ENCODE results near the gene KRT36. TPM values are rescaled to one million over a fixed set of nuclear protein-coding genes. Genes with fewer than 3 reads are reported as not detected.

The KRT36 gene
- total and polyA plus RNA-seq, 8 donors: not detected

GRCh38 chr17:41528959-41529353 is 39.2 kb upstream of the KRT36 start:
- TF ChIP-seq POLR2AphosphoS5 (IDR thresholded peaks at IDR 0.05) (peak in 1 of 3 donors; percentile 25), CTCF (IDR thresholded peaks at IDR 0.05) (no peak)
- peaks cover 0 to 60% (median 34%) of the 10 kb centered on the region in 3 donors for H3K27me3 ChIP-seq
- intact Hi-C loops (cut with DNase I; ENCODE audit: low total_unique reads): no loop called here
- peaks cover 8 to 61% (median 41%) of the 10 kb centered on the region in 4 donors for H3K4me1 ChIP-seq
- H3K4me3 ChIP-seq: peak overlapping the region in 1 of 4 donors; percentile 63
- H3K27ac ChIP-seq: peak overlapping the region; percentile 74 to 89 (median 85)
- no peaks in the 10 kb centered on the region for H3K9me3 ChIP-seq
- WGBS, 5 donors: 37 to 55% (median 42%) methylated on average over 9 to 10 of the region's 10 CpGs
- DNase-seq: peak; percentile 59 to 75
- peaks cover 0 to 15% (median 12%) of the 10 kb centered on the region in 4 donors for H3K36me3 ChIP-seq

GRCh38 chr17:41527063-41528023 is 37.6 kb upstream of the KRT36 start:
- 5 to 12% (median 7%) methylated on average over 47 to 62 of the region's 62 CpGs for WGBS, 5 donors
- Histone ChIP-seq H3K36me3 (peaks cover 0 to 20% (median 16%) of the 10 kb centered on the region in 4 donors), H3K4me3 (peak overlapping the region; percentile 51 to 63 (median 55)), H3K27me3 (peaks cover 0 to 53% (median 34%) of the 10 kb centered on the region in 3 donors), H3K4me1 (peaks cover 12 to 77% (median 51%) of the 10 kb centered on the region in 4 donors), H3K9me3 (no peaks in the 10 kb centered on the region), H3K27ac (peak overlapping the region; percentile 80 to 89 (median 85))
- peak in 1 of 3 donors; percentile 8 for TF ChIP-seq POLR2AphosphoS5 (IDR thresholded peaks at IDR 0.05)
- TF ChIP-seq EP300 (IDR thresholded peaks at IDR 0.05): no peak
- peak; percentile 44 to 78 for DNase-seq
- intact Hi-C loops (cut with DNase I; ENCODE audit: low total_unique reads): no loop called here

DNA sequence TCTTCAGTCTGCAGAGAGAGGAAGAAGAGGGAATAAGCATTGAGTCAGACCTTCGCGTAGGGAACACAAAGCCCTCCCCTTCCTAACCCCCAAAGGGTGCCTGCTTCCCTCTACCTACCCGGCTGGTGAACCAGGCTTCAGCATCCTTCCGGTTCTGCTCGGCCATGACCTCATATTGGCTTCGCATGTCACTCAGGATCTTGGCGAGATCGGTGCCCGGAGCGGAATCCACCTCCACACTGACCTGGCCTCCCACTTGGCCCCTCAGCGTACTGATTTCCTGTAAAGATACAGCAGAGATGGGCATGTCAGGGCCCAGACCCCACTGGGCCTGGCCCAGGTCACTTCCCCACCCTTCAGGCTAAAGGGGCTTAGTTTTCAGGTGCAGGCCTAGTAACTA is 34.6 kb upstream of the KRT36 start:
- WGBS, 5 donors: 67 to 87% (median 75%) methylated on average over 11 of the region's 11 CpGs
- peak overlapping the region in 2 of 5 donors; percentile 7 to 73 for H3K27ac ChIP-seq
- H3K9me3 ChIP-seq: no peaks in the 10 kb centered on the region
- DNase-seq: no peak
- H3K36me3 ChIP-seq: peaks cover 0 to 20% (median 16%) of the 10 kb centered on the region in 4 donors
- H3K4me3 ChIP-seq: peak overlapping the region in 2 of 4 donors; percentile 58 to 63
- peaks cover 12 to 74% (median 51%) of the 10 kb centered on the region in 4 donors for H3K4me1 ChIP-seq
- TF ChIP-seq CTCF (IDR thresholded peaks at IDR 0.05) (no peak), POLR2A (IDR thresholded peaks at IDR 0.05) (no peak), EP300 (IDR thresholded peaks at IDR 0.05) (no peak), POLR2AphosphoS5 (IDR thresholded peaks at IDR 0.05) (no peak)
- intact Hi-C loops (cut with DNase I; ENCODE audit: low total_unique reads): no loop called here
- peaks cover 0 to 50% (median 27%) of the 10 kb centered on the region in 3 donors for H3K27me3 ChIP-seq

- 39 to 62% (median 42%) methylated on average over 19 of the region's 19 CpGs for WGBS, 5 donors
- peaks cover 0 to 45% (median 22%) of the 10 kb centered on the region in 3 donors for H3K27me3 ChIP-seq
- peak overlapping the region in 2 of 5 donors; percentile 7 to 73 for H3K27ac ChIP-seq
- H3K4me3 ChIP-seq: peak overlapping the region in 2 of 4 donors; percentile 58 to 63
- peaks cover 12 to 69% (median 47%) of the 10 kb centered on the region in 4 donors for H3K4me1 ChIP-seq
- intact Hi-C loops (cut with DNase I; ENCODE audit: low total_unique reads): no loop called here
- peaks cover 0 to 20% (median 16%) of the 10 kb centered on the region in 4 donors for H3K36me3 ChIP-seq
- TF ChIP-seq CTCF (IDR thresholded peaks at IDR 0.05) (no peak), POLR2AphosphoS5 (IDR thresholded peaks at IDR 0.05) (no peak), EP300 (IDR thresholded peaks at IDR 0.05) (no peak), POLR2A (IDR thresholded peaks at IDR 0.05) (no peak)
- no peaks in the 10 kb centered on the region for H3K9me3 ChIP-seq
- peak in 1 of 2 donors; percentile 43 for DNase-seq
Measured at GRCh38 chr17:41523787-41524186, 34.1 kb upstream of the KRT36 start.

Data from stomach (tissue), 9 donors.